GM12801 (cell line): ENCODE measurements around the gene SFTPA2.

Experiments
- CTCF ChIP-seq: IDR thresholded peaks from one replicate; pipeline ENCODE4 v1.5.1; 2011; ENCODE audit warnings: control low read depth; ENCODE audit not compliant: insufficient read length; ENCODE audit errors: extremely low read depth

SFTPA2 gene

GRCh38 chr10:79579361-79579760, 19.2 kb upstream of the SFTPA2 start:
- no peak for TF ChIP-seq CTCF

- no peak for TF ChIP-seq CTCF
Measured at GRCh38 chr10:79563426-79563825, 3.2 kb upstream of the SFTPA2 start.

DNA sequence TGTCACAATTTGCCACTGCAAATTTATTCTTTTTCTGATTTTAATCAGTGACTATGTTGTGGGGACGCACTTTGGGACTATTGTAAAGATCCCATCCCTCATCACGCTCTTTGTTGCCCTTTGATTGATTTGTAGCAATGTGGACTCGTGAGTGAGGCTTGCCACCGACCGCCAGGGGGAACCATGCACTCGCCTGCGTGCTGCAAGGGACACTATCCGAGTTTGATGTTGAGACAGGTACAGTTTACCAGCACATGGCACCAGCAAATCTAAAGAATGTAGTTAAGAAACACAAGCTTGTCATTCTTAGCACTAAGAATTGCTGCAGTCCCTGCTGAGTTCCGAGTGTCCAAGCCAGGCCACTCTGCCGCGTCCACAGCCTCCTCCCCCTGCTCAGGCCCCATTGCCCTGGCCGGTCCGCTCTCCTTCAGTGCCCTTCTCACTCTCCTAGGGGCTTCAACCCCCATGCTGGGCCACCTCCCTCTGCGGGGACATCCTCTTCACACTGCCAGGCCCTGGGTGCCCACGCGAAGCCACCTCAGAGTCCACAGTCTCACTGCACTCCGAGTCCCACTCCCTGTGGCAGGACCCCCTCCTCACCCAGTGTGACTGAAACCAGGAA, 2.0 kb upstream of the SFTPA2 start:
- no peak for TF ChIP-seq CTCF

DNA sequence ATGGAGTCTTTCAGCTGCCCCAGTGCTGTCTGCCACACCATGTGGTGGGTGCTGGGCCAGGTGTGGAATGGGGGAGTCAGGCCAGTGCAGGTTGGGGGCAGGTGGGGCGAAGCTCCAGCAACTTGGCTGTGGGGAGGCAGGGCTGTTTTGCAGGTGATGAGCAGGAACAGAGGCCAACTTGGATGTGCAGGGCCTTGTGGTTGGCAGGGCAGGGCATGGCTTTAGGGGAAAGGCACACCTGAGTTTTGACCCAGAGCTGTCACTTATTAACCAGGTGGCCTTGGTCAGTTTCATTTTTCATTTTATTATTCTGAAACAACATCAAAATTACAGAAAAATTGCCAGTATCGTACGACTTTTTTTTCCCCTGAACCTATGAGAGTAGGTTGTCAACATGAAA, 1.1 kb upstream of the SFTPA2 start:
- TF ChIP-seq CTCF, result no peak

DNA sequence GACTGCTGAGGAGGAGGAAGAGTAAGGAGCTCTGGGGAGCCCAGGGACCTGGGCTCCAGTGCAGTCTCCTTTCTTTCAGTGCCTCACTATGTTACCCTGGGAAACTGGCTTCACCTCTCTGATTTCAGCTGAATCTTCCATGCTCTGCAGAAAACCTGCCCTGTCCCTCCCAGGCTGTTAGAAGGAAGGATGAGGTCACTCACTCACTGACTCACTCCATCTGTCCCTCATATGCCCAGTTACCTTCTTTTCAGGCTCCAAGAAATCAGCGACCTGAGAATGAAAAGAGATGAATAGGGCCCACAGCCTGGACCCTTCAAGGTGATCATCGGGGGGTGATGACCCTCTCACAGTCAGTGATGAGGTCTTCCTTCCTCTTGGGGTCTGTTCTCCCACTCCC, 481 bp downstream of the SFTPA2 start:
- TF ChIP-seq CTCF, result no peak

DNA sequence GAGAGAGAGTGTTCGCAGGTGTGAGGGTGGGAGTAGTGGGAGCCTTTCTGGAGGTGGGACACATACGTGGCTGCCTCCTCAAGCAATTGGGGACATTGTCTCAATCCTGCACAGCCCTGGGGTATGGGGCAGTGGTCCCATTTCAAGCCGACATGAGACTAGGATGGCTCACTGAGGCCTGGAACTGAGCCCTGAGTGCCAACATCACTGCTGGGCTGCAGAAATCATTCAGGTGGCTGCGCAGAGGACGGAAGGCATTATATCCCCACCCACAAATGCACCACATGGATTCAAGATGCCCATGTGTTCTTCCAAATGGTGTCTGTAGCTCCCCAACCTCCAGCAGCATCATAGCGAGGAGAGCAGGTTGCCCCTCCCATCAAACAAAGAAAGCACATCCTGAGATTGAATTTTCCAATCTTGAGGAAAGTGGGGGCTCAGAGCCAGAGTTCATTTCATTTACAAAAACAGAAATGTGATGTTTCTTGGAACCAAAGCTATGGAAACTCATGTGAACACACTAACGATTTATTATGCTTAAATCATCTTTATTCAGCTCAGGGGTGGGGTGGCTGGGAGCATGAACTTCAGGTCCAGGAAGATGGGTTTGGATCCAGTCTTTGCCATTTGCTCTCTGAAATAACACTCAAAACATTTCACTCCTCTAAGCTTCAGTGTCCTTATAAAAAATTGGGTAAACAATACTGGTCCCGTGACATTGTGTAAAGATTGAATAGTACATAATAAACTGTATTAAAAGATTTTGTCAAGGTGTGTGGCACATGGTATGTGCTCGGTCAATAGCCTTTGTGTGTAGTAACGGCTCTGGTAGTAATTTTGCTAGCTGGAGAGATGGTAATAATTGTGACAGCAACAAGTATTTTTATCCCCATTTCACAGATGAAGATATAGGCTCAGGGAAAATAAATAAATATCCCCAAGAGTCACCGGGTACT, 4.6 kb downstream of the SFTPA2 start:
- TF ChIP-seq CTCF, result no peak

- TF ChIP-seq CTCF, result no peak
Measured at GRCh38 chr10:79552143-79552542, 8.1 kb downstream of the SFTPA2 start.
